Caco-2 (cell line): Measurements from ENCODE around the gene FBXW4. TPM values are rescaled to one million over a fixed set of nuclear protein-coding genes. Genes with fewer than 3 reads are reported as not detected.
"Not testable (repeated sequence)": the region's sequence is repeated elsewhere in the genome, so short reads cannot be mapped to it uniquely, and the experiment has no call there.

Source experiments
- BruUV-seq: library from RNA; stranded (reverse); fragments of 400-500 nt; replicated peaks from 2 replicates; lab custom pipeline; 2021; lab: Mats Ljungman, UMichigan
- CTCF ChIA-PET: fragments of 300-600 bp; sonication (Branson Sonifier 250); formaldehyde crosslinking; loops from one replicate; lab custom pipeline; 2022; ENCODE audit warnings: antibody characterized with exemption; lab: Charles Lee
- POLR2A ChIA-PET: fragments of 300-600 bp; sonication (Branson Sonifier 250); formaldehyde crosslinking; loops from one replicate; lab custom pipeline; 2022; ENCODE audit warnings: antibody characterized with exemption; lab: Charles Lee
- DNase-seq, 2 experiments: peaks; one replicate each; pipeline versions ENCODE4 v3.0.0 to v3.0.0-alpha.2; 2020 to 2022
- H3K27me3 ChIP-seq: replicated peaks from 2 replicates; pipeline ENCODE4 v1.6.0; 2011; ENCODE audit warnings: low read length; ENCODE audit not compliant: control insufficient read depth, insufficient read depth
- H3K36me3 ChIP-seq: 2 replicates; pipeline ENCODE4 v1.5.1; 2011; ENCODE audit warnings: low read length; ENCODE audit not compliant: control insufficient read depth, insufficient read depth
- H3K4me1 ChIP-seq: fragments of 250-450 bp; sonication (Bioruptor Pico); 2 replicates; pipeline ENCODE4 v1.5.1; 2020; ENCODE audit warnings: mild to moderate bottlenecking
- H3K4me3 ChIP-seq: 2 replicates; pipeline ENCODE4 v1.5.1; 2011; ENCODE audit warnings: low read depth, mild to moderate bottlenecking, control low read depth, low read length
- H3K9me3 ChIP-seq: fragments of 250-450 bp; sonication (Bioruptor Pico); 2 replicates; pipeline ENCODE4 v1.5.1; 2020; ENCODE audit warnings: mild to moderate bottlenecking, moderate library complexity
- H3K27ac Mint-ChIP-seq: one replicate; pipeline ENCODE4 v1.8.0; 2022; ENCODE audit warnings: mixed read lengths; ENCODE audit not compliant: unreplicated experiment
- H3K27me3 Mint-ChIP-seq: one replicate; pipeline ENCODE4 v1.8.0; 2022; ENCODE audit warnings: mixed read lengths; ENCODE audit not compliant: insufficient read depth, unreplicated experiment
- H3K36me3 Mint-ChIP-seq: one replicate; pipeline ENCODE4 v1.8.0; 2022; ENCODE audit warnings: mild to moderate bottlenecking, mixed read lengths; ENCODE audit not compliant: insufficient read depth, unreplicated experiment
- H3K4me1 Mint-ChIP-seq: one replicate; pipeline ENCODE4 v1.8.0; 2022; ENCODE audit warnings: low read depth, mixed read lengths; ENCODE audit not compliant: unreplicated experiment
- H3K4me3 Mint-ChIP-seq: one replicate; pipeline ENCODE4 v1.8.0; 2022; ENCODE audit warnings: mild to moderate bottlenecking, moderate library complexity, mixed read lengths; ENCODE audit not compliant: unreplicated experiment
- H3K9me3 Mint-ChIP-seq: one replicate; pipeline ENCODE4 v1.8.0; 2022; ENCODE audit warnings: mixed read lengths; ENCODE audit not compliant: unreplicated experiment
- CTCF ChIP-seq, 2 experiments: fragments of 200-600 bp in 1 of 2; IDR thresholded peaks; 1 replicate in 1 of 2; 2 replicates in 1 of 2; pipeline versions ENCODE4 v1.5.1 to v1.8.0; 2011 to 2022; ENCODE audit warnings: antibody characterized with exemption in 1 of 2, control low read depth in 1 of 2, inconsistent platforms in 1 of 2, low read depth in 1 of 2, low read length in 1 of 2, mild to moderate bottlenecking in 1 of 2, moderate library complexity in 1 of 2; ENCODE audit not compliant: insufficient read depth in 1 of 2, severe bottlenecking in 1 of 2, unreplicated experiment in 1 of 2
- intact Hi-C: fragments of 100-400 bp; cut with micrococcal nuclease; formaldehyde crosslinking; loops from one replicate; pipeline ENCODE4 v1.10.0; 2022; ENCODE audit not compliant: unreplicated experiment
- total RNA-seq: library from RNA; stranded (reverse); gene quantifications from 2 replicates; pipeline ENCODE4 v1.2.3, GENCODE V29; 2022

FBXW4 gene
- total RNA-seq, 1 experiment from 2014 or later: 44.0 TPM

DNA sequence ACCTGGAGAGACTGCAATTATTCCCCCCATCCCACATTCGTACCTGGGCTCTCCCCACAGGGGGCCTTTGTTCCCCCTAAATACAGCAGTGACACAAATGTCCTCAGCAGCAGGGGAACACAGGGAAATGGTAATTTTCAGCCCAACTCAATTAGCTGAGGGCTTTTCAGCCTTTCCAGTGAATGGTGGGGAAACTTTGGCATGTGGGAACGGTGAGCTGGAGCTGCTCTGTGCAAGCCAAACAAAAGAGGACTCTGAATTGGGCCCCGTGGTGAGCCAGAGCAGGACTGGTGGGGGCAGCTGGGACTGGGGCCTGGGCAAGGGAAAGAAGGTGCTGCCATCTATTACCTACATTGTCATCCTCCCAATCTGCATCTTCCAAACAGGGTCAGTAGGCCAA, 51.0 kb downstream of the FBXW4 start:
- no peaks in the 10 kb centered on the region for H3K27me3 ChIP-seq
- intact Hi-C loops: no loop called here
- H3K4me3 Mint-ChIP-seq: no peak overlapping the region

GRCh38 chr10:101643546-101643945, 51.4 kb downstream of the FBXW4 start:
- Mint-ChIP-seq H3K9me3 (no peaks in the 10 kb centered on the region), H3K27ac (no peak overlapping the region), H3K36me3 (peaks cover 5% of the 10 kb centered on the region), H3K4me1 (no peaks in the 10 kb centered on the region), H3K4me3 (no peak overlapping the region), H3K27me3 (no peaks in the 10 kb centered on the region)
- H3K27me3 ChIP-seq: no peaks in the 10 kb centered on the region
- DNase-seq: no peak
- H3K4me1 ChIP-seq: no peaks in the 10 kb centered on the region
- intact Hi-C loops: no loop called here
- no TSS peak for BruUV-seq
- H3K4me3 ChIP-seq: no peak overlapping the region
- TF ChIP-seq CTCF (IDR thresholded peaks at IDR 0.05; ENCODE audit: insufficient read depth in 1 of 2, low read depth in 1 of 2, low read length in 1 of 2, severe bottlenecking in 1 of 2, unreplicated experiment in 1 of 2): no peak
- H3K36me3 ChIP-seq: no peaks in the 10 kb centered on the region
- no peaks in the 10 kb centered on the region for H3K9me3 ChIP-seq
- CTCF ChIA-PET: interaction anchor here (1.3 kb wide), 1 partner anchor 41 kb away, joined by 3 read pairs; no protein-coding TSS in a partner anchor
- POLR2A ChIA-PET: no interaction called here

More for the DNA sequence above, 51.0 kb downstream of the FBXW4 start:
- DNase-seq: no peak
- H3K9me3 Mint-ChIP-seq: no peaks in the 10 kb centered on the region
- no peak overlapping the region for H3K4me3 ChIP-seq
- H3K4me1 ChIP-seq: no peaks in the 10 kb centered on the region
- H3K36me3 ChIP-seq: no peaks in the 10 kb centered on the region
- no peaks in the 10 kb centered on the region for H3K4me1 Mint-ChIP-seq
- no peak for TF ChIP-seq CTCF (IDR thresholded peaks at IDR 0.05; ENCODE audit: insufficient read depth in 1 of 2, low read depth in 1 of 2, low read length in 1 of 2, severe bottlenecking in 1 of 2, unreplicated experiment in 1 of 2)
- ChIA-PET CTCF (interaction anchor here (0.6 to 1.3 kb wide), 2 partner anchors 41 to 352 kb away, joined by 3 to 7 read pairs; no protein-coding TSS in a partner anchor), POLR2A (no interaction called here)
- peaks cover 5% of the 10 kb centered on the region for H3K36me3 Mint-ChIP-seq
- H3K27ac Mint-ChIP-seq: no peak overlapping the region
- no TSS peak for BruUV-seq
- H3K9me3 ChIP-seq: no peaks in the 10 kb centered on the region
- H3K27me3 Mint-ChIP-seq: no peaks in the 10 kb centered on the region

DNA sequence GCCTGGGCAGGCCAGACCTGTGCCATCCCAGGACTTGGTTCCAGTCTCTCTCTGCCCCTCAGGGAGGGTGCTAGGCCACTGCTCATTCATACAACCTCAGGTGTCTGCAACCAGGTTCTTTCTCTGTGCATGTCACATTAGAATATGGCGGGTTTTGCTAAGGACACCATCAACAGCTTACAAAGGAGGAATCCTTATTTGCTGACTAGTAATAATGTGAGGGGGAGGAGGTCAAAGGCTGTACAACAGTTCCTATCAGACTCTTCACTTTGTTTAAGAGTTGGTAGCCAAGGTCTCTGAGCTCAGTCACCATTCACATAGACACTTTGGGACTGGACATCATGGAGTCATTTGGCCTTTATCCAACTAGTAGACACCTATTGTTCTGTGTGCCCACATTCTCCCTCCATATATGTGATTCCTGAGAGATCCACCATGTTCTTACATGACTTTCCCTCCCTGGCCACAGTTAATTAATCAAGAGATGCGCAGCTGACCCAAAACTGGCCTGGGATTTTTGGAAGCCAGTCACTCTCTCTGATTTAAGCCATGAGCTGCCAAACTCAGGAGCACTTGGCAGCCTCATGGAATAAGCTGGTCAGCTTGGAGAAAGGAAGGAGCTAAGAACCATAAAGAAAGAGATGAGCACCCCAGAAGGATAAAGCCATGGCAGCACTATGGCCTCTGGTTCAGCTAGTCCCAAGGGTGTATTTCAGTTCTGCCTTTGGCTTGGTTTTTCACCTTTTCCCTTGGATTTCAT, 55.6 kb downstream of the FBXW4 start:
- H3K36me3 ChIP-seq: no peaks in the 10 kb centered on the region
- Mint-ChIP-seq H3K9me3 (no peaks in the 10 kb centered on the region), H3K27ac (no peak overlapping the region), H3K27me3 (no peaks in the 10 kb centered on the region), H3K4me3 (no peak overlapping the region), H3K36me3 (peaks cover 14% of the 10 kb centered on the region), H3K4me1 (no peaks in the 10 kb centered on the region)
- no TSS peak for BruUV-seq
- no peak for DNase-seq
- peaks cover 1% of the 10 kb centered on the region; the same call in 1 of the 2 replicates for H3K9me3 ChIP-seq
- ChIA-PET POLR2A (no interaction called here), CTCF (interaction anchor here (0.5 kb wide), 1 partner anchor 598 kb away, joined by 6 read pairs; no protein-coding TSS in a partner anchor)
- no peaks in the 10 kb centered on the region for H3K27me3 ChIP-seq
- no peak overlapping the region for H3K4me3 ChIP-seq
- no peak for TF ChIP-seq CTCF (IDR thresholded peaks at IDR 0.05; ENCODE audit: insufficient read depth in 1 of 2, low read depth in 1 of 2, low read length in 1 of 2, severe bottlenecking in 1 of 2, unreplicated experiment in 1 of 2)
- intact Hi-C loops: no loop called here
- no peaks in the 10 kb centered on the region for H3K4me1 ChIP-seq

GRCh38 chr10:101633510-101633909, 61.5 kb downstream of the FBXW4 start:
- H3K4me1 ChIP-seq, H3K4me3 Mint-ChIP-seq, H3K9me3 Mint-ChIP-seq, H3K9me3 ChIP-seq, intact Hi-C loops, H3K4me1 Mint-ChIP-seq, H3K4me3 ChIP-seq, H3K36me3 ChIP-seq, BruUV-seq, H3K36me3 Mint-ChIP-seq, CTCF ChIA-PET, H3K27ac Mint-ChIP-seq, POLR2A ChIA-PET, DNase-seq, H3K27me3 Mint-ChIP-seq, H3K27me3 ChIP-seq: not testable (repeated sequence)
